SK-N-SH treated with all-trans-retinoic acid at 6 μM for 48 hours (cell line): ENCODE data around the gene SULT1A4.
"Not testable (repeated sequence)": the region's sequence is repeated elsewhere in the genome, so short reads cannot be mapped to it uniquely, and the experiment has no call there.

Source experiments
- ARNTL ChIP-seq: fragments of 450-650 bp; formaldehyde crosslinking; IDR thresholded peaks from 2 replicates; pipeline ENCODE4 v1.5.0; 2020; ENCODE audit warnings: low read depth, mild to moderate bottlenecking, moderate library complexity, borderline replicate concordance
- RARB ChIP-seq: fragments of 250-450 bp; sonication (Bioruptor Pico); IDR thresholded peaks from 2 replicates; pipeline ENCODE4 v1.8.0; 2021; ENCODE audit warnings: mild to moderate bottlenecking, moderate library complexity
- TSHZ2 ChIP-seq: fragments of 250-450 bp; sonication (Bioruptor Pico); IDR thresholded peaks from 2 replicates; pipeline ENCODE4 v1.5.0; 2020; ENCODE audit warnings: mild to moderate bottlenecking, moderate library complexity
- ZNF565 ChIP-seq: fragments of 450-650 bp; formaldehyde crosslinking; conservative IDR thresholded peaks from 2 replicates; pipeline ENCODE4 v1.5.0; 2020; ENCODE audit warnings: low read depth, mild to moderate bottlenecking, moderate library complexity

GRCh38 chr16:29453754-29454153, 6.0 kb upstream of the SULT1A4 start:
- TF ChIP-seq RARB (CRISPR knock-in tag); ARNTL (CRISPR knock-in tag); ZNF565; TSHZ2: not testable (repeated sequence)
